Coronary artery (tissue), 2 donors: ENCODE measurements around the gene PRR14.

Experiments
- DNase-seq: peaks from one replicate; pipeline ENCODE4 v3.0.0-alpha.2; 2017; ENCODE audit warnings: low spot score
- H3K27ac ChIP-seq, 2 donors: fragments of 200-600 bp; sonication (generic); one replicate each; pipeline ENCODE4 v1.5.1; 2016 to 2019
- H3K4me3 ChIP-seq: fragments of 200-600 bp; sonication (generic); 2 replicates; pipeline ENCODE4 v1.5.1; 2016; ENCODE audit warnings: mild to moderate bottlenecking, moderate library complexity
- CTCF ChIP-seq: fragments of 200-600 bp; sonication (generic); IDR thresholded peaks from one replicate; pipeline ENCODE4 v1.5.1; 2019; ENCODE audit warnings: antibody characterized with exemption

The PRR14 gene

GRCh38 chr16:30606004-30606403, 44.8 kb upstream of the PRR14 start:
- Histone ChIP-seq H3K4me3 (no peak overlapping the region), H3K27ac (no peak overlapping the region)
- no peak for TF ChIP-seq CTCF
- no peak for DNase-seq

GRCh38 chr16:30609002-30609925, 41.5 kb upstream of the PRR14 start:
- DNase-seq, result peak; percentile 76
- Histone ChIP-seq H3K4me3 (peak overlapping the region; percentile 88), H3K27ac (peak overlapping the region; percentile 89 to 92)
- TF ChIP-seq CTCF, result no peak

- H3K4me3 ChIP-seq, result peak within 1 kb of the TSS; percentile 88
- peak within 1 kb of the TSS; percentile 89 to 92 for H3K27ac ChIP-seq
- DNase-seq, result peak; percentile 98
- no peak for TF ChIP-seq CTCF
These were observed 40.6 kb upstream of the PRR14 start, which contains the start of gene ZNF689 for GRCh38 chr16:30609926-30610839. Gene ZNF689 (minus strand): TSS chr16:30610389. CDS start chr16:30610041, 348 bp downstream.

GRCh38 chr16:30615358-30616091, 35.2 kb upstream of the PRR14 start:
- Histone ChIP-seq H3K4me3 (no peak overlapping the region), H3K27ac (no peak overlapping the region)
- no peak for TF ChIP-seq CTCF
- no peak for DNase-seq

GRCh38 chr16:30619202-30619601, 31.6 kb upstream of the PRR14 start:
- DNase-seq, result no peak
- no peak overlapping the region for H3K4me3 ChIP-seq
- H3K27ac ChIP-seq, result no peak overlapping the region
- TF ChIP-seq CTCF, result no peak

- no peak for DNase-seq
- Histone ChIP-seq H3K4me3 (no peak overlapping the region), H3K27ac (no peak overlapping the region)
- TF ChIP-seq CTCF, result no peak
These were observed 31.1 kb upstream of the PRR14 start for GRCh38 chr16:30619638-30620037.
